Measurements from ENCODE around the gene SMC6.

SMC6 gene

DNA sequence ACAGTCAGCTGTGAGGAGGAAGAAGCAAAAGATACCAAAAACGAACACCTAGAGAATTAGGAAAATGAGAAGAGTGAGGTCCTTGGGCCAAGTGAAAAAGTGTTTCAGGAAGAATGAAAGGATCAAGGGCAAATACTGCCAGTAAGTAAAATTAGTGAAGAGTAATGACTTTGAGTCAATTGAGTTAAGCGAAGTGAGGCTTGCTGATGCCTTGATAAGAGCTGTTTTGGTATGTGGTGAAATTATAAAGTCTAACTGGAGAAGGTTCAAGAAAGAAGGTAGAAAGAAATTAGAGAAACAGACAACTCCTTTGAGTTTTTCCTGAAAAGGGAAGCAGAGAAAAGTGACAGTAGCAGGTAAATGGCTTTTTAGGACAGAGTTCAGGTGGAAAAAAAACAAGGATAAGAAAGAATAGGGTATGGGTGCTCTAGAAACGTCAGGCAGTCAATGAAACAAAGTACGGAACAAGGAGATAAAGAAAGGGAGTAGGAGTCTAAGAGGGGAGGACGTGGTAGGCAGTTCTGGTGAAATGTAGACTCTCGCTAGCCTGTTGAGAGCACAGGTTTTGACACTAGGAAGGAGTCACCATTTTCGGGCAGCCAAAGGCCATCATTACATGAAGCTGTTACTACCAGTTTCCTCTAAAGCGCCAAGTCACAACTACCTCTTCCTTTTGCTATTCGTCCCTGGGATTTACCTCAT, 42.9 kb downstream of the SMC6 start:
- no peak for DNase-seq (ENCODE audit: low spot score)

DNA sequence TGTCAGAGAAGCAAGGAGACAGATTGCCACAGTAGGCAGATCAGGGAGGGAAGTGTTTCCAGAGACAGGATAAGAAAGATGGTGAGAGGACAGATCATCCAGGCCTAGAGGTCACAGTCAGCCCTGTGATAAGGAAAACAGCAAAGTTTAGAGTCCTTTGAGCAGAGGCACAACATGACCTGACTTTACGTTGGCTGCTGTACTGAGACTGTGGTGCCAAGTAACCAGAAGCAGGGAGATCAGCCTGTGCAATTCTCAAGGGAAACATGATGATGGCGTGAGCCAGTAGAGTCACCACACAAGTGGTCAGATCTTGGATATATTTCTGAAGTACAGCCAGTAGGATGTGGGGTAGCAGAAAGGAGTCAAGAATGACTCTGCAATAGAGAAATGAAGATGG, 43.7 kb downstream of the SMC6 start:
- DNase-seq (ENCODE audit: low spot score) = no peak

DNA sequence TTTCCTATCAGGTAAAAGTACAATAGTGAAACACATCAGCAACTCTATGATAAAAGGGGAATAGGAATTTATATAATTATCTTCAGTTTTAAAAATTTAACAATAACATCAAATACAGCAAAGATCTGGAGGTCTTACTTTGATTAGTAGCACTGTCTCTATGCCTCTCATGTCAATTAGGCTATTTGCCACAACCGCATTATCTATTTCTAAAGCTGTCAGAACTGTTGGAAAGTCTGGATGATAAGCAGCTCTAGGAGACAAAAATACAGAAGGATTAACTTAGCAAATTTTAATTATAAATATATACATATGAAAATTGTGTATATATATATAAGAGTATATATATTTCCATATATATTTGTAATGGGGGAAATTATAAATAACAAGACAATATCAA, 45.1 kb downstream of the SMC6 start:
- no peak for DNase-seq (ENCODE audit: low spot score)

DNA sequence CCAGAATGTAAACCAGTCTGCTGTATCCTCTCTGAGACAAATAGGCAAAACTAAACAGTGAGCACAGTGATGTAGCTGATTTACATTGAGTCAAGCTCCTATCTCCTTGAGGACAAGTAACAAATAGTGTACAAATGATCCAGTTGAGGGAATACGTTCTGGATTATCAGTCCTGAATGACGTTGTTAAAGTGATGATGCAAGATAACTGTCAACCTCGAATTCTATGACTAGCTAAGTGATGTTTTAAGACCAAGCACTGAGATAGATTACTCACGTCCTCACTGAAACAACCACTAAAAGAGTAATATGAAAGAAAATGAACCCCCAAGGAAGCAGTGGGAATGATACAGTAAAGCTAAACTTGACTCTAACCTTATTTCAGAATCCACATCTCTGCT, 46.8 kb downstream of the SMC6 start:
- DNase-seq (ENCODE audit: low spot score) = no peak

DNA sequence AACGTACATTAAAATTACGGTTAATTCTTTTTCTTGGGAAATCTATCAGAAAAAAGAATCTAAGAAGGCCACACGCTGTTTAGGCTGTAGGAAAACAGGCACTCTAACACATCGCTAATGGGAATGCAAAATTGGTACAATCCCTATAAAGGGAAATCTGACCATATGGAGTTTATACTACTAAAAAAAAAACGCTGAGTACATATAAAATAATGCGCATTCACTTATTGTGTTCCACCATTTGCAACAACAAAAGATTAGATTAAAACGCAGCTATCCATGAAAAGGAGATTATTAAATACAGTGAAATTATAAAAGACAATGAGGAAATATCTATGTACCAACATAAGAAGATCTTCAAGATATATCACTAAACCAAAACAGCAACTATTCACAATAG, 62.8 kb downstream of the SMC6 start:
- no peak for DNase-seq (ENCODE audit: low spot score)

DNA sequence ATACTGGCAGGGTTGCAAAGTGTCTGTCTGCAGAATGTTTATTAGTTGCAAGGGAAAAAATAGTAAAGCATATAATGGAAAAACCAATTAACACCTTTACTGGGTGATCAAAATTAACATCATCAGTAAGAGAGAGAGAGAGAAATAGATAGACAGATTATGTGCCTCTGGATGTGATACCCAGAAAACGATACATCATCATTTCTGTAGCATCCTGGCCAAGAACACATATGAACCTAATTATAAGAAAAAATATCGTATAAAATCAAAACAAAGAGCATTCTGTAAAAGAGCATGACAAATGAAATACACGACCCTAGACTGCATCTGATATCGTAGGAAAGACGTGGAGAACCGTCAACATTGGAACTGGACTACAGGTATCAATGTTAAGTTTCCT, 64.6 kb downstream of the SMC6 start:
- no peak for DNase-seq (ENCODE audit: low spot score)

DNA sequence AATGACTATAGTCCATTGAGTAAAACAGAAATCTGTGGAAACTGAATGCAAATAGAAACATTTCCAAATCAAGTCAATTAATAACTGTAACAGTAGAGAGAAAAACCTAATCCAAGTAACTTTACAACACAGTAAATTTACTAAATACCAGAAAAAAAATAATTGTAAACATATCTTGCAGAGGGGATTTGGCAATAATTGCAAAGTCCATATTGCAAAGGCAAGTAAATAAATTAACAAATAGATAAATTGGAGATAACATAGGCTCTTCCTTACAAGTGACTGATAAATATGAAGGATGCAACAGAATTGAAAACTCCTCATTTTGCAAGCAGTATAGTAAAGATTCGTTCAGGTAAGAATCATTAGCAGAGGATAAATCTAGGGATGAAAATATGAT, 65.0 kb downstream of the SMC6 start:
- DNase-seq (ENCODE audit: low spot score) = no peak

DNA sequence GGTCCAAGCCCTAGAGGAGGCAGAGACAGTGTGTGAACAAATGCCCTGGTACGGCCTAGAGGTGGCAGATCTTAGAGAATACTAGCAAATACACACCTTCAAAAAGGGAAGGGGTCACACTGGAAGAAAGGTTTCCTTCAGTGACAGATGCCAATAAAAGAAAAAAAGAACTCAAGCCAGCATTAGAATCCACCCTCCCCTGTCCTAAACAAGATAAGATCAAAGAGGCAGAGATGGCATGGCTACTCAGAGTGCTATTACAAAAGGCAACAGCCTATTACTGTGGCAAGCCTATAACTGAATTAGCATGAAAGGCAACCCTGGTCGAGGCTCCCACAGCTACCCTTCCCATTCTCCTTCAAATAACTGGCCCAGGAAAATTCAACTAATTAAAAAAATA, 69.6 kb downstream of the SMC6 start:
- DNase-seq (ENCODE audit: low spot score) = no peak

DNA sequence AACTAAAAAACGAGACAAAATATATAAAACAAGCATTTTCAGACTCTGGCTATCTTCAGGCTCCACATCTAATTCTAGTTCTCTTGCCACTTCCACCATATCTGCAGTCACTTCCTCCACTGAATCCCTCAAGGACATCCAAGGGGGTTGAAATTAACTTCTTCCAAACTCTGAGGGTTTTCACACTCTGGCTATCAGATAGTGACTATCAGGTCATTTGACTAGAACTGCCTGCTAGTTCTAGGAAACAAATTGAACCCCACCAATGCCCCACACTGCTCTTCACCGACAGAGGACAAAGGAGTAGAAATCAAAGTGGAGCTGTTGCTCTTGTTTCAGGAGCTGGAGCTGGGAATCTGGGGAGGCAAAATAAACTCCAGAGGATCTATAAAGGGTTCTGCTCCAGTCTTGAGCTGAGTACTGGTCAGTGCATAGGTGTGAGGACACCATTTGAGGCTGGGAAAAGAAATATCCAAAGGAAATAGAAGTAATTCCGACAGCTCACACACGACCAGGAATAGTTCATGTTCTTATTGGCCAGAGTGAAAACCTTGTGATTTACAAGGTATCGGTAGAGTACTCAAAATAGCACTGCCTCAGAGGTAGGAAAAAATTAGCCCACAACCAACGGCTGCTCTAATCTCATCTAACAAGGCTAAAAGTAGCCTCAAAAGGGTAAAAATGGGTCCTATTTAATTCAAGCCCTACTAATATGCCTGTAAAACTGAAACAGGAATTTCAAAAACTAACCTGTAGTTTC, 71.3 kb downstream of the SMC6 start:
- DNase-seq (ENCODE audit: low spot score) = no peak

DNA sequence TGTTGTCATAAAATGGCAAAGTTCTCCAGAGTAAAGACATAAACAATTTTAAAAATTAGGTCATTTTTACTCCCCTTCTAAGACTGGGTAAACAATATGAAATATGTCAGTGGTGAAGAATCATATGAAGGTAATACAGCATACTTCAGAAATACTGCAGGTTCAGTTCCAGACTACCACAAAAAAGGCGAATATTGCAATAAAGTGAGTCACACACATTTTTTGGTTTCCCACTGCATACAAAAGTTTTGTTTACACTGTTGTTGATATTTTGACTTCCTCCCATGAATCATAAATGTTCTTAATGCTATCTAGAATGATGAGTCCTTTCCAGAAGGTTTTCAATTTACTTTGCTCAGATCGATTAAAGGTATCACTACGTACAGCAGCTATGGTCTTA, 73.5 kb downstream of the SMC6 start:
- no peak for DNase-seq (ENCODE audit: low spot score)

DNA sequence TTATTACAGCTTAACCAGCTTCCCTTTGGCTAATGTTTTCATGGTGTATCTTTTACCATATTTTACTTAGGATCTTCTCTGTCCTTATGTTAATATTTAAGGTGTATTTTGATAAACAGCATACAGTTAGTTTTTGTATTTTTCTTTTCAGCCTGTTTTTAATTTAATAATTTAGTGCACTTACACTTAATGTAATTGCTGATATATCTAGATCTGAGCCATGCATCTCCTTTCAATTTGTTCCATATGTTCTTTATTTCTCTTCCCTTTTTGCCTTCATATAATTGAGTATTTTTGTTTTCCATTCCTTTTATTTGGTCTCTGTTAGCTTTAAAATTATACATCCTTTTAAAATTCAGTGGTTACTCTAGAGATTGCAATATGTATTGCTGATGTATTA, 78.8 kb downstream of the SMC6 start:
- DNase-seq (ENCODE audit: low spot score) = no peak

DNA sequence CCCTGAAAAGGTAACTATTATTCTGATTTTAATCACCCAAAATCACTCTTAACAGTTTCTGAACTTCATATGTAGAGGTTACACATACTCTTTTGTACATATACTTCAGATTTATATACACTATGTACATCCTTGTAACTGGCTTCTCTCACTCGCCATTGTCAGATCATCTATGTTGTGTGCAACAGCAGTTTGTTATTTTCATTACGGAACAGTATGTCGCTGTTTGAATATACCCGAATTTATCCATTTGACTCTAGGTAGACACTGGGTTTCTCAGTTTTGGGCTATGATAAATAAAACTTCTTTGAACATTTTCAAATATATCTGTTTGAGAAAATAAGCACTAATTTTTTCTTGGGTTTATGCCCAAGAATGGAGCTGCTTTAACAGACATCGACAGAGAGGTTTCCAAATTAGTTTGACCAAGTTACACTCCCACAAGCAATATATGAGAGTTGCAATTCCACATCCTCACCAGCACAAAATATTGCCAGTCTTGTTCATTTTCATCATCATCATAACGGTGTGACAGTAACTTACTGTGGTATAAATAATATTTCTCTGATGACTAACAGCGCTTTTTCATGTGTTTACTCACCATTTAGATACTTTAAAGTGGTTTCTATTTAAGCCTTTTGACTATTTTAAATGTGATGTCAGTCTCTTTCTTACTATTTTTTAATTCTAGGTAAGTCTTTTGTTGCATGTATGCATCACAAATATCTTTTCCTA, 80.9 kb downstream of the SMC6 start:
- no peak for DNase-seq (ENCODE audit: low spot score)

DNA sequence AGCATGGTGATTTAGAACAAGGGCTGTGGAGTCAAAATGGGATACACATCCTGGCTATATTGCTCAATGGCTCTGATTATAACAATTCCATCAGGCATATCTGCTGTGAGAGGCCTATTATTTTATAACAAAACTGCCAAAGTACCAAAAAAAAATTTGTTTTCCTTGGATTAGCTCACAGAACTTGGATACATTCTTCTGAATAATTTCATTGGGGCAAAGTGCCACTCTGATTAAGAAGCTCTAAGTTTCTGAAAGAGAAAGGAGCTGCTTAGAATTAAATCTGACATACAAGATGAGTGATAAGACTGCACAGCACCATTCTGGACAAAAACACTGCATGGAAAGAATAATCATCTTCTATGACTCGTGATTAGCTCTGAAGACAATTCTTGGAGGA, 85.7 kb downstream of the SMC6 start:
- no peak for DNase-seq (ENCODE audit: low spot score)

DNA sequence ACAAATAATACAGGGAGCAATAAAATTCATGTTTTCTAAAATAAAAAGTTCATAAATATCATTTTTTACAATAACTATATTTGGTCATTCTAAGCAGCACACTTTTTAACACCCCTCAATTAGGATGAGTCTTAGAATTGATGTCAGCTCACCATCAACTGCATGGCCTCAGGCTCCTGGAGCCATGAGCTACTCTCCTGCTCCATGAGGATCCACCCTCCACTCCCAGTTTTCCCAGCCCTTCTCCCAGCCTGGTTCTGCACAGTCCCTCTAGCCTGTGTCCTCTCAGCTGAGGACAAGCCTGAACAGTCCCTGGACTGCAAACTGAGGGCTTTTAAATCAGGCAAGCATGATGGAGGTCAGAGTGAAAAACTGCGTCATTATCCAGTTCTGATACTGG, 89.1 kb downstream of the SMC6 start:
- DNase-seq (ENCODE audit: low spot score) = no peak

DNA sequence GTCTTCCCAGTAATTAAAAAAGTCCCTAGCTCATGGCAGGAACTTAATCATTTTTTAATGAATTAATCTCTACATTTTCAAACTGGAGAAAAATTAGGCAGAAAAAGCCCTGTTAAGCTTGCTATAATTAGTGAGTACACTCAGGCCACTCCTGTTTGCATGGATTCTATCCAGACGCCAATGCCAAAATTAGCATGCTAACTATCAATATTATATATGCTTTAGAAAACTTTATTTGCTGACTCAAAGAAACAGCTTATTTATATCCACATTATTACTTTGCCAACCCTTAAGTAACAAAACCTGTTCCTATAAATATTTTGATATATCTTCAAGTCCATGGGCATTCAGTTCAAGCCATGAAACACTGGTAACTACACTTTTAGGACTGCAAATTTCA, 90.9 kb downstream of the SMC6 start:
- no peak for DNase-seq (ENCODE audit: low spot score)

DNA sequence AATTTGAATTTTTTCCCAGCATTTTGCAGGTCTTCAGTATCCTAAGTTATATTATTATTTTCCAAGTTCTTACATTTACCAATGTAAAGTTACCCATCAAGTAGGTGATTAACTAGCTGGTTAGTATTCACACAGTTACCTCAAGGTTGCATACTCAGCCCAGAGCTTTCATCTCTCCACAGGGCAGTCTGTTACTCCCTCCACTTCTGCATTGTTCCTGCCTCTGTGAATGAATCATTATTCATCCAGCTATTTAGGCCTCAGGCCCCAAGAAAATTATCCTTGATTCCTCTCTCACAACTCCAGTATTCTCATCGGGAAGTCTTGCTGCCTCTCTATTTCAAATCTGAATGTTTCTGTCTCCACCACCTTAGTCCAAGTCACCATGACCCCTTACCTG, 92.2 kb downstream of the SMC6 start:
- no peak for DNase-seq (ENCODE audit: low spot score)

DNA sequence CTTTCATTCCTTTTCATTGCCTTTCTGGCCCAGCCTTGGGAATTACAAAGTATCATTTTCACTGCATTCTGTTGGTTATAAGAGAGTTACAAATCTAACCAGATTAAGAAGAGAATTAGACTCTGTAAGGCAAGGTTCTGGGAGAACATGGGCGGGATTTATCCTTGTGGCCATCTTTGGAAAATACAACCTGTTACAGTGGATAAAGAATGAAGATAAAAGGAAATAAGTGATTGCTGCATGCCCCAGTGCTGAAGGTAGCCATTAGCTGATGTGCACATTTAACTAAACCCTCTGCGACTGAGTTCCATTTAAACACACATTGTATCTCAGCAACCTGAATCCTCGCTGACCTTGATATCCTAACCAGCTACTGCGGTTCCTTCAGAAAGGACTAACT, 93.4 kb downstream of the SMC6 start:
- no peak for DNase-seq (ENCODE audit: low spot score)

DNA sequence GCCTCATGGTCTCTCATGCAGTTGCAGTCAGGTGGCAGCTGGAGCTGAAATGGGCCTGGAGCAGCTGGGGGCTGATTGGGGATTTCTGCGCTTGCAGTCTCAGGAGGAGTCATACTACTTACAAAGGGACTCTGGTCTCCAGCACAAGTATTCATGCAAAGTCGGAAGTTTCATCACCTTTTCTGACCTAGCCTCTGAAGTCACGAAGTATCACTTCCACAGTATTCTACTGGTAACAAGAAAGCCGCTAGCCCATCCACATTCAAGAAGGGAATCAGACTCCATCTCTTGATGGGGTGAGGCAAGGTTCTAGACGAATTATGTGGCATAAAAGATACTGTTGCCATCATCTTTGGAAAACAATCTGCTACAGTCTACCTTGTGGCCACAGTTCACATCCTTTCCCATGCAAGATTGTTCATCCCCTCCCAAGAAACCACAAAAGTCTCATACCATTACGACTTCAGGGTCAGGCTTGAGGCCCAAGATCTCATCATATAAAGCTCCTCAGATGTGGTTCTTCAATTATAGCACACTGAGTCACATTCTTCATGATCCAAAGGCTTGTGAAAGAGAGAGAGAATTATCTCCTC, 95.3 kb downstream of the SMC6 start:
- DNase-seq (ENCODE audit: low spot score) = no peak

DNA sequence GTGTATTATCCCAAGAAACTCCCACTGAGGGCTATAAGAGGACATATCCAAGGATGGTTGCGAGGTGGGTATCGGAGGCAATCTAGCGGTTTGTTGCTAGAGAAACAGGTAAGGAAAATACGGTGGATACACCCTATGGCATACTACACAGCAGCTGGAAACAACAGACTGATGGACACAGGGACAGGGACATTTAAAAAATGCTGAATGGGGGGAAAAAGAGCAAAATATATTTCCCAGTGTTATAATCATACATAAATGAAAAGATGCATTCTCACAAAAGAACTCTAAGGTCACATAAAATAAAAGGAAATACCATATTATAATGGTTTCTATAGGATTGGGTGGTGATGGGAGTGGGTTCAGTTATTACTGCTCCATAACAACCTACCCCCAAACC, 95.9 kb downstream of the SMC6 start:
- no peak for DNase-seq (ENCODE audit: low spot score)

DNA sequence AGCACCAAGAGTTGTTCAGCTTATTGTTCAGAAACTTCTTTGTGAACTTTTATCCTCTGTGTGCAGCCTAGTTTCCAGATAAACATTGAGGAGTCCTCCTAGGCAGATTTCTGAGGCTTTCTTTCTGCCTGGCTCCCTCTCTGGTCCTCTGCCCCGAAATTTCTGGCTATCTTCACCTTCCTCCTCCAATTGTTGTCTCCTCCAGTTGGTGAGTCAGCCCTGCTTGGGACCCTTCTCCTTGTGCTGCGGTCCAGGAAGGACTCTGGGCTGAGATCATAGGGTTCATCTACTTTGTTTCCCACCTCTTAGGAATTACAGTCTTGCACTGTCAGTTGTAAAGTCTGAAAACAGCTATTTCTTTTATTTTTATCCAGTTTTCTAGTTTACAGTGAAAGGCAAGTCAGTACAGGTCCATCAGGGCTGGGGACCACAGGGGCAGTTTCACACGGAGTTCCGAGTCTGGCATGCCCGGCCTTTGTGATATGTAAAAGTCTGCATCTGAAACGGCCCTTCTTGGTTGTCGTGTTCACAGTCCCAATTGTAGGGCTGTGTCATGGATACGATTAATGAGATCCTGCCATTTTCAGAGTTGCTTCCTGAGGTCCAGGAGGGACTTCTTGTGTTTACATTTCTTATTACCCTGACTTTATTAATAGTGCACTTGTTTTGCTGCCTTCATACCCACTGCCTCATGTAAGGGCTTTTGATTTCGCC, 100.8 kb downstream of the SMC6 start:
- DNase-seq (ENCODE audit: low spot score) = no peak

DNA sequence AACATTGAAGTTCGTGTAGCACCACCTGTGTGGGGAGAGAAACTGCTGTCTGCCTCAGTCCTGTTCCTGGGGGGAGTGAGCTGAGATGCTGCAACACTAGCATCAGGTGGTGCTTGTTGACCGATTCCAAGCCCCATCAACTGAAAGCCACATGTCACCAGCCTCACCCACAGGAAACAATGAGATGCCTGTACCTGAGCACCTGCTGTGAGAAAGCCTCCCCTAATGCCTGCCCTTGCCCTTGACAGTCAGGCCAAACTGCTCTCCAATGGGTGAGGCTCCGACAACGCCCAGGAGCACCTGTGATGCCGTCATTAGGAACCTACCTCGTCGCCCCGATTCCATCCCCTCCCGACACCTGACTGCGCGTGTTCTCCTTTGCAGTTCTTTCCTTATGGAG, 104.6 kb downstream of the SMC6 start:
- no peak for DNase-seq (ENCODE audit: low spot score)

DNA sequence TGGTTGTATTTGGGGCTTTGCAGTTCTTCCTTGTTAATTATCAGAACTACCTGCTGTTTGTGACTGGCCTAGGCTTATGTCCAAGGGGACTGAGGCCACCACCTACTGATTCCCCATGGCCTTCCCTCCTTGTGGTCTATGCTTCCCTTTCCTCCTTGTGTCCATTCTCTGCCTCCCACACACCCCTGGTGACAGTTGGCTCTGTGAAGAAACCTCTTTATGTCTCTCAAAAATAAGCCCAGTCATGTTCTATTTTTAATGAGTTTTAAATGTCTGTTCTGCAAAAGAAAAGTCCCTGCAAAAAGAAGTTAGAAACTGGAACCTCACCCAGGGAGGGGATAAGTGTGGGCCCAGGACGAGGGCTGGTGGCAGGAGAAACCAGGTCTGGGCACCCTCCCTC, 105.0 kb downstream of the SMC6 start:
- DNase-seq (ENCODE audit: low spot score) = no peak

Data from iPS-NIHi11 (cell line).